ENCODE data around the gene STK33. TPM values are rescaled to one million over a fixed set of nuclear protein-coding genes. Genes with fewer than 3 reads are reported as not detected.

STK33 gene
- total RNA-seq, 2 experiments from 2014 or later: 0.55 to 1.4 TPM

GRCh38 chr11:8368194-8368593 lies 225.8 kb downstream of the STK33 start:
- DNase-seq (no peak), ATAC-seq (no peak)
- Mint-ChIP-seq H3K4me1 (no peaks in the 10 kb centered on the region), H3K9me3 (ENCODE audit: low read depth) (no peaks in the 10 kb centered on the region), H3K4me3 (no peak overlapping the region), H3K27me3 (no peaks in the 10 kb centered on the region), H3K27ac (no peak overlapping the region), H3K36me3 (ENCODE audit: low read depth) (no peaks in the 10 kb centered on the region)
- ChIA-PET CTCF (no interaction called here), POLR2A (no interaction called here)
- intact Hi-C loops (cut with DNase I, micrococcal nuclease): no loop called here

- Mint-ChIP-seq H3K4me1 (no peaks in the 10 kb centered on the region), H3K9me3 (ENCODE audit: low read depth) (no peaks in the 10 kb centered on the region), H3K27ac (no peak overlapping the region), H3K4me3 (no peak overlapping the region), H3K36me3 (ENCODE audit: low read depth) (no peaks in the 10 kb centered on the region), H3K27me3 (no peaks in the 10 kb centered on the region)
- POLR2A ChIA-PET: no interaction called here
- intact Hi-C loops (cut with DNase I, micrococcal nuclease): no loop called here
- DNase-seq: no peak
- no peak for ATAC-seq
- CTCF ChIA-PET: interaction anchor here (2.0 kb wide), 1 partner anchor 22 kb away, joined by 6 read pairs; no protein-coding TSS in a partner anchor
Observed at GRCh38 chr11:8366316-8366715, 227.7 kb downstream of the STK33 start.

GRCh38 chr11:8365216-8365941 lies 228.6 kb downstream of the STK33 start:
- H3K4me3 Mint-ChIP-seq: no peak overlapping the region
- H3K4me1 Mint-ChIP-seq: no peaks in the 10 kb centered on the region
- no peak for ATAC-seq
- ChIA-PET CTCF (interaction anchor here (0.5 to 2.0 kb wide), 3 partner anchors 17 to 210 kb away, joined by 3 to 6 read pairs (median 3); no protein-coding TSS in a partner anchor), POLR2A (no interaction called here)
- no peaks in the 10 kb centered on the region for H3K9me3 Mint-ChIP-seq (ENCODE audit: low read depth)
- no peak overlapping the region for H3K27ac Mint-ChIP-seq
- intact Hi-C loops (cut with DNase I, micrococcal nuclease): no loop called here
- no peak for DNase-seq
- H3K27me3 Mint-ChIP-seq: no peaks in the 10 kb centered on the region
- H3K36me3 Mint-ChIP-seq (ENCODE audit: low read depth): no peaks in the 10 kb centered on the region

GRCh38 chr11:8363921-8364320 lies 230.1 kb downstream of the STK33 start:
- no peak overlapping the region for H3K27ac Mint-ChIP-seq
- DNase-seq: no peak
- H3K4me1 Mint-ChIP-seq: no peaks in the 10 kb centered on the region
- no peaks in the 10 kb centered on the region for H3K36me3 Mint-ChIP-seq (ENCODE audit: low read depth)
- H3K9me3 Mint-ChIP-seq (ENCODE audit: low read depth): no peaks in the 10 kb centered on the region
- ChIA-PET POLR2A (no interaction called here), CTCF (interaction anchor here (0.6 kb wide), 1 partner anchor 303 kb away, joined by 3 read pairs; no protein-coding TSS in a partner anchor)
- intact Hi-C loops (cut with DNase I, micrococcal nuclease): no loop called here
- no peaks in the 10 kb centered on the region for H3K27me3 Mint-ChIP-seq
- no peak overlapping the region for H3K4me3 Mint-ChIP-seq
- no peak for ATAC-seq

GRCh38 chr11:8362899-8363298 lies 231.1 kb downstream of the STK33 start:
- H3K9me3 Mint-ChIP-seq (ENCODE audit: low read depth): no peaks in the 10 kb centered on the region
- intact Hi-C loops (cut with DNase I, micrococcal nuclease): no loop called here
- H3K27me3 Mint-ChIP-seq: no peaks in the 10 kb centered on the region
- ATAC-seq (no peak), DNase-seq (no peak)
- ChIA-PET CTCF (no interaction called here), POLR2A (no interaction called here)
- no peaks in the 10 kb centered on the region for H3K36me3 Mint-ChIP-seq (ENCODE audit: low read depth)
- H3K4me1 Mint-ChIP-seq: no peaks in the 10 kb centered on the region
- H3K4me3 Mint-ChIP-seq: no peak overlapping the region
- no peak overlapping the region for H3K27ac Mint-ChIP-seq

- no peaks in the 10 kb centered on the region for H3K27me3 Mint-ChIP-seq
- POLR2A ChIA-PET: no interaction called here
- CTCF ChIA-PET: no interaction called here
- no peak overlapping the region for H3K27ac Mint-ChIP-seq
- no peaks in the 10 kb centered on the region for H3K36me3 Mint-ChIP-seq (ENCODE audit: low read depth)
- no peak for ATAC-seq
- no peak overlapping the region for H3K4me3 Mint-ChIP-seq
- no peaks in the 10 kb centered on the region for H3K9me3 Mint-ChIP-seq (ENCODE audit: low read depth)
- DNase-seq: no peak
- H3K4me1 Mint-ChIP-seq: no peaks in the 10 kb centered on the region
- intact Hi-C loops (cut with DNase I, micrococcal nuclease): no loop called here
Observed at GRCh38 chr11:8362491-8362890, 231.5 kb downstream of the STK33 start.

GRCh38 chr11:8361664-8362210 lies 232.3 kb downstream of the STK33 start:
- no peak for ATAC-seq
- H3K4me1 Mint-ChIP-seq: no peaks in the 10 kb centered on the region
- no peaks in the 10 kb centered on the region for H3K27me3 Mint-ChIP-seq
- no peaks in the 10 kb centered on the region for H3K9me3 Mint-ChIP-seq (ENCODE audit: low read depth)
- no peak overlapping the region for H3K27ac Mint-ChIP-seq
- H3K4me3 Mint-ChIP-seq: no peak overlapping the region
- no peak for DNase-seq
- ChIA-PET CTCF (no interaction called here), POLR2A (no interaction called here)
- H3K36me3 Mint-ChIP-seq (ENCODE audit: low read depth): no peaks in the 10 kb centered on the region
- intact Hi-C loops (cut with DNase I, micrococcal nuclease): no loop called here

GRCh38 chr11:8361206-8361605 lies 232.8 kb downstream of the STK33 start:
- CTCF ChIA-PET: no interaction called here
- intact Hi-C loops (cut with DNase I, micrococcal nuclease): no loop called here
- Mint-ChIP-seq H3K27ac (no peak overlapping the region), H3K4me3 (no peak overlapping the region), H3K27me3 (no peaks in the 10 kb centered on the region), H3K36me3 (ENCODE audit: low read depth) (no peaks in the 10 kb centered on the region), H3K4me1 (no peaks in the 10 kb centered on the region), H3K9me3 (ENCODE audit: low read depth) (no peaks in the 10 kb centered on the region)
- POLR2A ChIA-PET: no interaction called here
- ATAC-seq: no peak
- DNase-seq: no peak

- no peak overlapping the region for H3K27ac Mint-ChIP-seq
- H3K27me3 Mint-ChIP-seq: peaks cover 2% of the 10 kb centered on the region
- no peaks in the 10 kb centered on the region for H3K9me3 Mint-ChIP-seq (ENCODE audit: low read depth)
- DNase-seq (no peak), ATAC-seq (no peak)
- H3K36me3 Mint-ChIP-seq (ENCODE audit: low read depth): no peaks in the 10 kb centered on the region
- intact Hi-C loops (cut with DNase I, micrococcal nuclease): no loop called here
- ChIA-PET CTCF (no interaction called here), POLR2A (no interaction called here)
- no peaks in the 10 kb centered on the region for H3K4me1 Mint-ChIP-seq
- no peak overlapping the region for H3K4me3 Mint-ChIP-seq
Observed at GRCh38 chr11:8360086-8360828, 233.8 kb downstream of the STK33 start.

GRCh38 chr11:8359521-8359920 lies 234.5 kb downstream of the STK33 start:
- DNase-seq: no peak
- intact Hi-C loops (cut with DNase I, micrococcal nuclease): no loop called here
- peaks cover 2% of the 10 kb centered on the region for H3K4me1 Mint-ChIP-seq
- peaks cover 3% of the 10 kb centered on the region for H3K27me3 Mint-ChIP-seq
- H3K9me3 Mint-ChIP-seq (ENCODE audit: low read depth): no peaks in the 10 kb centered on the region
- H3K36me3 Mint-ChIP-seq (ENCODE audit: low read depth): no peaks in the 10 kb centered on the region
- POLR2A ChIA-PET: no interaction called here
- no peak overlapping the region for H3K27ac Mint-ChIP-seq
- no peak overlapping the region for H3K4me3 Mint-ChIP-seq
- CTCF ChIA-PET: no interaction called here
- ATAC-seq: no peak

GRCh38 chr11:8357891-8358566 lies 236.0 kb downstream of the STK33 start:
- Mint-ChIP-seq H3K27me3 (peaks cover 14% of the 10 kb centered on the region), H3K4me1 (peaks cover 4% of the 10 kb centered on the region), H3K4me3 (no peak overlapping the region), H3K9me3 (ENCODE audit: low read depth) (no peaks in the 10 kb centered on the region), H3K27ac (no peak overlapping the region), H3K36me3 (ENCODE audit: low read depth) (no peaks in the 10 kb centered on the region)
- DNase-seq: no peak
- ChIA-PET CTCF (no interaction called here), POLR2A (no interaction called here)
- intact Hi-C loops (cut with DNase I, micrococcal nuclease): no loop called here
- ATAC-seq: no peak

- Mint-ChIP-seq H3K9me3 (ENCODE audit: low read depth) (no peaks in the 10 kb centered on the region), H3K4me3 (no peak overlapping the region), H3K27me3 (peaks cover 14% of the 10 kb centered on the region), H3K27ac (no peak overlapping the region), H3K36me3 (ENCODE audit: low read depth) (no peaks in the 10 kb centered on the region), H3K4me1 (peaks cover 4% of the 10 kb centered on the region)
- intact Hi-C loops (cut with DNase I, micrococcal nuclease): no loop called here
- DNase-seq (no peak), ATAC-seq (no peak)
- CTCF ChIA-PET: no interaction called here
- POLR2A ChIA-PET: no interaction called here
Observed at GRCh38 chr11:8357505-8357888, 236.5 kb downstream of the STK33 start.
